Right ventricle myocardium inferior (tissue), 1 donor: ENCODE results near the gene POLD2. TPM values are rescaled to one million over a fixed set of nuclear protein-coding genes. Genes with fewer than 3 reads are reported as not detected.

Source experiments
- ATAC-seq: fragments of 200-7000 bp; cut with Tn5 transposase; one replicate; pipeline ENCODE4 v1.9.1; 2020; ENCODE audit warnings: mild to moderate bottlenecking, moderate library complexity
- DNase-seq: peaks from one replicate; pipeline ENCODE4 v3.0.0; 2021; ENCODE audit errors: missing footprints
- intact Hi-C: fragments of 100-400 bp; cut with DNase I; formaldehyde crosslinking; loops from one replicate; pipeline ENCODE4 v1.11.0; 2022
- total RNA-seq: library from RNA; stranded (reverse); fragmentation: NEBNext Ultra II Directional; extraction: Animal tissue kit (Norgen Biotek cat#: 25700); gene quantifications from one replicate; pipeline ENCODE4 v1.2.1, GENCODE V29; 2021
- donor health status: DM: no; HTN: yes; CAD: no; lungs with severe emphysema.

Gene POLD2
- total RNA-seq, 1 donor from 2014 or later, result 87.3 TPM

- ATAC-seq (no peak), DNase-seq (peak; percentile 58)
- intact Hi-C loops, result no loop called here
Measured at GRCh38 chr7:44119829-44120380, 3.4 kb downstream of the POLD2 start.

GRCh38 chr7:44117801-44118429 lies 5.4 kb downstream of the POLD2 start:
- ATAC-seq (no peak), DNase-seq (peak; percentile 35)
- intact Hi-C loops, result no loop called here

DNA sequence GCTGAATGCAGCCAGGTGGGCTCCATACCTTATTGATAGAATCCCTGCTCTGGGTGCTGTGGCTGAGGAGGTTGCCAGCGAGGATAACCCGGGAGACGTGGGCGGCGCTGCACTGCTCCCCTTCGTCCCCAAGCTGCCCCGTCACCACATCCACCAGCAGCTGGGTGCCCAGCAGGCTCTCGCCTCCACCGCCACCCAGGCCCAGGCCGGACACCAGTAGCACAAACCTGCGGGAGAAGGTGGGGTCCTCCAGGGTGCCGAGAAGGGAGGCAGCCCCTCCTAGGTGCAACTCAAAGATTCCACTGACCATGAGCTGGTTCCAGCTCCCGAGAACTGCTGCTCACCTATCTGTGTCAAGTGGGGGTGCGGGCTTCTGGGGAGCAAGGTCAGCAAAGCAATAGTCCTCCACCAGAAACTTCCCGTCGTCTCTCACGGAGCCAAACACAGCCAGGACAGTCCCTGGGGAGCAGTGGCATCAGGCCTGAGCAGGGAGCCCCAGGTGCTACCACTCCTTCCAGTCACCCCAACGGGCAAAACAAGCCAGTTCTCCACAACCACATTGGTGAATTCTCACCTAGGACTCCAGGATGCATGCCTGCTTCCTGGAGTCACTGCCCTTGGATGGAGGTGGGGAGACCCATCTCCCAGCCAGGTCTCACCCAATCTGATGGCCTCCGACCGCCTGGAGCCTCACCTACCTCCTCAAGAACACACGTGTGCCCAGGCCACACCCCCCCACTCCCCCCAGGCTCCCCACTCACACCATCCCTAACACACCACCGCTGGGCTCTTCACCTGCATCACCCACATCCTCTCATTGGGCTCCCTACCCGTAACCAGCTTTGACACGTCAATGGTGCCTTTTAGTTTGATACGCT lies 6.3 kb downstream of the POLD2 start:
- DNase-seq, result peak; percentile 56
- ATAC-seq, result no peak
- intact Hi-C loops, result no loop called here

DNA sequence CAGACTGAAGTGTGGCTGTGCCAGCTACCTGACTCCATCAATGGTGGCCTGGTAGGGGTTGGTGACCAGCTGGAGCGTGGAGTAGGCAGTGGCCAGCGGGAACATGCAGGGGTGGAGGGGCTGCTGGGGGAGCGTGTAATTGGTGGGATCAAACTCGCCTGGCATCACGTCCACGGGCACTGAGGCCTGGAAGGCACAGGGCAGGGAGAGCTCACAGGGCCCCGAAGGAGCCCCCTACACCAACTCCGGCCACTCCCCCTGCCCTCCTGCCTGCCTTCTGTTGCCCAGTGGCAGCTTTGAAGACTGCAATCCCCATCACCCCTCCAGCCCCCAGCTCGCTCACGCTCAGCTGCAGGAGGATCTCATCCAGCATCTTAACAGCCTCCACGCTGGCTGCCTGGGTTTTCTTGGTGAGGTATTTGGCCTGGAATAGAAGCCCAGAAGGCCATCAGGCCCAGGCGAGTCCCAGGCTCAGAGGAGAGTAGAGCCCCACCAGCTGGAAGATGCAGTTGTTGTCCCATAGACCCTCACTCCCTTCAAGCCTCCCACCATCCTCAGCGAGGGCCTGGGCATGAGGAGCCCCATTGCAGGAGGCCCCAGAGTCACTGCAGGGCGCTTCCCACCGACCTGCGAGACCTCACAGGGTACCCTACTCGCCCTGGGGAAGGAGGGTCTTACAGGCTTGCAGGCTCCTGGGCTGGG lies 7.1 kb downstream of the POLD2 start:
- intact Hi-C loops, result no loop called here
- ATAC-seq, result no peak
- DNase-seq, result peak; percentile 25

- intact Hi-C loops, result no loop called here
- DNase-seq (peak; percentile 80), ATAC-seq (peak; percentile 82)
Measured at GRCh38 chr7:44114586-44115310, 8.6 kb downstream of the POLD2 start.

- DNase-seq (peak; percentile 66), ATAC-seq (no peak)
- intact Hi-C loops, result no loop called here
Measured at GRCh38 chr7:44113764-44114354, 9.5 kb downstream of the POLD2 start.

GRCh38 chr7:44112997-44113763 lies 10.2 kb downstream of the POLD2 start:
- intact Hi-C loops, result no loop called here
- DNase-seq, result peak; percentile 23
- ATAC-seq, result no peak

DNA sequence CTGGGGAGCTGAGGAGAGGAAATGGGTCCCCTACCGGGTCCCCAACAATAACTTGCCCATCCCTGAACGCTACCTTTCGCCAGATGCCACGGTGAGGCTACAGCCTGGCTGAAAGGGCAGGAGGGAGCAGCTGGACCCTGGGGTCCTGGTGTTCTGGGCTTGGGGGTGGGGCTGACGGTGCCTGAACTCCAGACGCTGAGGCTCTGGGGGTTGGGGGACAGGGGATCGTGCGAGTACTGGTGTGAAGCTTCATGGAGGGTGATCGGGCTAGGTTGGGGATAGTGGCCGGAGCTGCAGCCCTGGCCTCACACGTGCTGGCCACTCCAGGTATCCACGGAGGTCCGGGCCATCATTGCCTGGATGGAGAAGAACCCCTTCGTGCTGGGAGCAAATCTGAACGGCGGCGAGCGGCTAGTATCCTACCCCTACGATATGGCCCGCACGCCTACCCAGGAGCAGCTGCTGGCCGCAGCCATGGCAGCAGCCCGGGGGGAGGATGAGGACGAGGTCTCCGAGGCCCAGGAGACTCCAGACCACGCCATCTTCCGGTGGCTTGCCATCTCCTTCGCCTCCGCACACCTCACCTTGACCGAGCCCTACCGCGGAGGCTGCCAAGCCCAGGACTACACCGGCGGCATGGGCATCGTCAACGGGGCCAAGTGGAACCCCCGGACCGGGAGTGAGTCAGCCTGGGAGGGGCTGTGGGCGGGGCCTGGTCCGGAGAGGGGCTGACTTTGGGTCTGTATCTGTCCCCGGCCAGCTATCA lies 10.9 kb downstream of the POLD2 start:
- intact Hi-C loops, result no loop called here
- ATAC-seq (no peak), DNase-seq (peak; percentile 72)

- DNase-seq (peak; percentile 64), ATAC-seq (no peak)
- intact Hi-C loops, result no loop called here
Measured at GRCh38 chr7:44111761-44112160, 11.6 kb downstream of the POLD2 start.

- intact Hi-C loops, result no loop called here
- DNase-seq (peak; percentile 48), ATAC-seq (no peak)
Measured at GRCh38 chr7:44110719-44111635, 12.4 kb downstream of the POLD2 start.

GRCh38 chr7:44109991-44110390 lies 13.4 kb downstream of the POLD2 start:
- intact Hi-C loops, result no loop called here
- DNase-seq (peak; percentile 44), ATAC-seq (no peak)

DNA sequence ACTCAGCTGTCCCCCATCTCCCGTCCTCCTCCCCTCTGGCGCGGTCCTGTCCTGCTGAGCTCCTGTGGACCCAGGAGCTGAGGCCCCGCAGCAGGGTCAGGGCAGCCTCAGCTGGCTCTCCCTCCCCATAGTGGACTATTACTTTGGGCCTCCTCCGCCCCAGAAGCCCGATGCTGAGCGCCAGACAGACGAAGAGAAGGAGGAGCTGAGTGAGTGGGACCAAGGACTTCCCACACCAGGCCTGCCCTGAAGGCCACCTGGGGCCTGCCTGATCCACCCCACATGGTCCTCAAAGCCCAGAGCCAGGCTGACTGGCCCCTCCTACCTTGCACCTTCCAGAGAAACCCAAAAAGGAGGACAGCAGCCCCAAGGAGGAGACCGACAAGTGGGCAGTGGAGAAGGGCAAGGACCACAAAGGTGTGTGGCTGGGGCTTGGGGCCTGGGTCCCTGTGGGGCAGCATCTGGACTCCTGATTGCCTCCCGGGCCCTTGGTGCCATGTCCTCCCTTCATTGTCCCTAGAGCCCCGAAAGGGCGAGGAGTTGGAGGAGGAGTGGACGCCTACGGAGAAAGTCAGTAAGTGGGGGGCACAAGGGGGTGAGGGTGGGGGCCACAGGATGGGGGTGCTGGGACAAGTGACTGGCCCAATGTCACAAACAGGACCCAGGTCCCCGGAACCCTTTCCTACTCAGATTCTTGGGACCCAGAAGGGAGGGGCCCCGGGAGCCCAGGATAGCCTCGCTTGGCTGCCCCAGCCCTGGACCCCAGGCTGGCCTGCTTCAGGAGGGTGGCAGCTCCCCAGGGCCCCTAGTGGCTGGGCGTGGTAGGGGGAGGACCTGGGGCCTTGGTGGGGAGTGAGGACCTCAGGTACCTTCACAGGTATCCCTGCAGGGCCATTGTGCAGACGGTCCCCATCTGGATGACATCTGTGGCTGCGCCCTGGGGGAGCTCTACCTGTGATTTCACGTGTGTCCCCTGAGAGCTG lies 14.3 kb downstream of the POLD2 start:
- ATAC-seq, result no peak
- intact Hi-C loops, result no loop called here
- peak; percentile 53 for DNase-seq

GRCh38 chr7:44107961-44108767 lies 15.2 kb downstream of the POLD2 start:
- ATAC-seq, result no peak
- intact Hi-C loops, result no loop called here
- peak; percentile 26 for DNase-seq
